HepG2 (cell line): ENCODE data around the gene SNRNP200. TPM values are rescaled to one million over a fixed set of nuclear protein-coding genes. Genes with fewer than 3 reads are reported as not detected.

Experiments
- ATAC-seq: fragments of 200-7000 bp; cut with Tn5 transposase; 3 replicates; pipeline ENCODE4 v1.9.1; 2020; ENCODE audit warnings: mild to moderate bottlenecking, moderate library complexity
- BruUV-seq: library from RNA; stranded (reverse); fragments of 400-500 nt; replicated peaks from 2 replicates; lab custom pipeline; 2021; lab: Mats Ljungman, UMichigan
- CTCF ChIA-PET: fragments of 300-600 bp; formaldehyde crosslinking; extraction: SDS; loops from one replicate; lab custom pipeline; 2021; ENCODE audit warnings: low total read pairs, inconsistent platforms, low intra/inter-chr PET ratio; lab: Yijun Ruan, JAX
- POLR2A ChIA-PET: fragments of 350-600 bp; sonication (Branson Sonifier 250); formaldehyde crosslinking; loops from one replicate; lab custom pipeline; 2020; ENCODE audit warnings: antibody characterized with exemption, inconsistent platforms; lab: Yijun Ruan, JAX
- DNase-seq: peaks from one replicate; pipeline ENCODE4 v3.0.0-alpha.2; 2015; ENCODE audit warnings: low spot score
- FAIRE-seq: peaks from 3 replicates; lab custom pipeline; 2011; peaks lifted over from hg19 to GRCh38; lab: Jason Lieb, UNC
- H2AFZ ChIP-seq: one replicate; pipeline ENCODE4 v1.6.1; 2011; ENCODE audit warnings: low read length, inconsistent platforms
- H3K27ac ChIP-seq: fragments of 300-600 bp; 3 replicates; pipeline ENCODE4 v1.8.0; 2011; ENCODE audit warnings: mixed run types, mild to moderate bottlenecking, mixed read lengths, low read length, inconsistent platforms; ENCODE audit not compliant: insufficient read depth; ENCODE audit errors: extremely low read length
- H3K27me3 ChIP-seq, 2 experiments: fragments of 200-600 bp in 1 of 2; 2 replicates in 1 of 2; 3 replicates in 1 of 2; pipeline versions ENCODE4 v1.6.0 to v1.8.0; 2011; ENCODE audit warnings: low read length in 2 of 2, mild to moderate bottlenecking in 2 of 2, moderate library complexity in 2 of 2, inconsistent platforms in 1 of 2; ENCODE audit not compliant: insufficient read depth in 2 of 2, control insufficient read depth in 1 of 2
- H3K36me3 ChIP-seq, 2 experiments: fragments of 200-600 bp in 1 of 2; replicated peaks in 1 of 2; 2 replicates in 1 of 2; 3 replicates in 1 of 2; pipeline versions ENCODE4 v1.5.1 to v1.8.0; 2011; ENCODE audit warnings: low read length in 2 of 2, inconsistent platforms in 1 of 2; ENCODE audit not compliant: insufficient read depth in 2 of 2, control insufficient read depth in 1 of 2
- H3K4me1 ChIP-seq: 2 replicates; pipeline ENCODE4 v1.5.1; 2012; ENCODE audit warnings: low read length, inconsistent platforms; ENCODE audit not compliant: insufficient read depth
- H3K4me2 ChIP-seq: 2 replicates; pipeline ENCODE4 v1.6.0; 2011; ENCODE audit warnings: low read depth, low read length, inconsistent platforms
- H3K4me3 ChIP-seq, 3 experiments: fragments of 200-600 bp in 1 of 3; sonication (generic), shearing (Covaris generic) in 1 of 3; replicated peaks in 1 of 3; 2 replicates each; pipeline ENCODE4 v1.5.1; 2011 to 2016; ENCODE audit warnings: low read length in 3 of 3, inconsistent platforms in 2 of 3, low read depth in 2 of 3, mild to moderate bottlenecking in 2 of 3, control low read depth in 1 of 3, mixed read lengths in 1 of 3; ENCODE audit not compliant: insufficient read depth in 1 of 3
- H3K79me2 ChIP-seq: one replicate; pipeline ENCODE4 v1.6.1; 2011; ENCODE audit warnings: low read length, inconsistent platforms; ENCODE audit not compliant: insufficient read depth
- H3K9ac ChIP-seq: 2 replicates; pipeline ENCODE4 v1.6.0; 2011; ENCODE audit warnings: mild to moderate bottlenecking, low read depth, low read length, inconsistent platforms; ENCODE audit not compliant: insufficient read depth
- H3K9me3 ChIP-seq: 2 replicates; pipeline ENCODE4 v1.5.1; 2012; ENCODE audit warnings: mild to moderate bottlenecking, low read length
- H4K20me1 ChIP-seq: 2 replicates; pipeline ENCODE4 v1.6.0; 2011; ENCODE audit warnings: inconsistent platforms, mild to moderate bottlenecking, low read length, moderate library complexity; ENCODE audit not compliant: insufficient read depth
- ARHGAP35 ChIP-seq: sonication (generic); formaldehyde crosslinking; IDR thresholded peaks from 2 replicates; pipeline ENCODE4 v1.9.0; 2022; ENCODE audit warnings: mild to moderate bottlenecking, inconsistent platforms, moderate library complexity, missing genetic modification reagents, borderline replicate concordance
- ARID2 ChIP-seq: sonication (generic); formaldehyde crosslinking; IDR thresholded peaks from 2 replicates; pipeline ENCODE4 v1.8.1; 2022; ENCODE audit warnings: mild to moderate bottlenecking, missing genetic modification reagents, borderline replicate concordance
- GTF3A ChIP-seq: sonication (generic); formaldehyde crosslinking; conservative IDR thresholded peaks from 2 replicates; pipeline ENCODE4 v1.4.0; 2020; ENCODE audit warnings: mild to moderate bottlenecking, missing genetic modification reagents
- MED1 ChIP-seq: sonication (generic); formaldehyde crosslinking; IDR thresholded peaks from 2 replicates; pipeline ENCODE4 v1.4.0; 2020; ENCODE audit warnings: missing genetic modification reagents
- RAD21 ChIP-seq: fragments of 450-650 bp; formaldehyde crosslinking; IDR thresholded peaks from 2 replicates; pipeline ENCODE4 v1.5.0; 2020; ENCODE audit warnings: mild to moderate bottlenecking
- SMC3 ChIP-seq: IDR thresholded peaks from 2 replicates; pipeline ENCODE4 v1.6.1; 2011; ENCODE audit warnings: low read length, improper control_type of control experiment
- STAG1 ChIP-seq: sonication (generic); formaldehyde crosslinking; IDR thresholded peaks from 2 replicates; pipeline ENCODE4 v1.4.0; 2020; ENCODE audit warnings: missing genetic modification reagents
- TP53 ChIP-seq: sonication (generic); formaldehyde crosslinking; conservative IDR thresholded peaks from 2 replicates; pipeline ENCODE4 v1.4.0; 2020; ENCODE audit warnings: missing genetic modification reagents
- ZC3H4 ChIP-seq: sonication (generic); formaldehyde crosslinking; IDR thresholded peaks from 2 replicates; pipeline ENCODE4 v1.4.0; 2020; ENCODE audit warnings: missing genetic modification reagents, borderline replicate concordance
- ZNF232 ChIP-seq: sonication (generic); formaldehyde crosslinking; IDR thresholded peaks from 2 replicates; pipeline ENCODE4 v1.4.0; 2020; ENCODE audit warnings: missing genetic modification reagents, borderline replicate concordance
- ZNF44 ChIP-seq: sonication (generic); formaldehyde crosslinking; IDR thresholded peaks from 2 replicates; pipeline ENCODE4 v1.5.1; 2020; ENCODE audit warnings: mild to moderate bottlenecking, missing genetic modification reagents
- ZNF484 ChIP-seq: sonication (generic); formaldehyde crosslinking; IDR thresholded peaks from 2 replicates; pipeline ENCODE4 v1.5.1; 2020; ENCODE audit warnings: mild to moderate bottlenecking, low read depth, missing genetic modification reagents, borderline replicate concordance
- ZNF781 ChIP-seq: sonication (generic); formaldehyde crosslinking; IDR thresholded peaks from 2 replicates; pipeline ENCODE4 v1.5.1; 2020; ENCODE audit warnings: borderline replicate concordance, mild to moderate bottlenecking, missing genetic modification reagents; ENCODE audit errors: not compliant biosample characterization
- WGBS: methylation state at CpG from one replicate; pipeline ENCODE4 v1.1.6; 2017; ENCODE audit warnings: low lambda C conversion rate; 5-methylcytosine and 5-hydroxymethylcytosine counted together
- in situ Hi-C: cut with HindIII; loops from 2 replicates; pipeline ENCODE4 v1.10.0; 2017; ENCODE audit warnings: low pct_unique_long_range_greater_than_20kb; ENCODE audit not compliant: extremely low pct_ligation_motif_present
- intact Hi-C: fragments of 100-400 bp; cut with micrococcal nuclease; formaldehyde crosslinking; loops from one replicate; pipeline ENCODE4 v1.10.0; 2022; ENCODE audit not compliant: unreplicated experiment
- polyA plus RNA-seq, 8 experiments: library from polyadenylated mRNA; depleted of rRNA in 3 of 8; stranded (reverse) in 7 of 8; unstranded in 1 of 8; fragments of >200 nt; fragmentation: Illumina TruSeq in 4 of 8; extraction: Trizol in 4 of 8; gene quantifications; 2 replicates each; pipeline versions ENCODE4 v1.2.1 to v1.2.3, GENCODE V29; 2011 to 2016; ENCODE audit warnings: low read depth in 4 of 8, missing spikeins in 1 of 8, mixed read lengths in 1 of 8; ENCODE audit not compliant: insufficient read depth in 1 of 8
- total RNA-seq, 5 experiments: library from RNA; depleted of rRNA; stranded (reverse); fragments of >200 nt; fragmentation: Illumina TruSeq; extraction: Trizol; gene quantifications; 2 replicates each; pipeline ENCODE4 v1.2.3, GENCODE V29; 2016; ENCODE audit warnings: low read depth in 1 of 5
- TF ChIP-seq, protein P1 (sequence below): sonication (generic); formaldehyde crosslinking; conservative IDR thresholded peaks from 2 replicates; pipeline ENCODE4 v1.4.0; 2020; ENCODE audit warnings: missing genetic modification reagents
- TF ChIP-seq, protein P2 (sequence below): sonication (generic); formaldehyde crosslinking; IDR thresholded peaks from 2 replicates; pipeline ENCODE4 v1.5.0; 2020; ENCODE audit warnings: mild to moderate bottlenecking, missing genetic modification reagents, moderate library complexity

Gene SNRNP200
- total and polyA plus RNA-seq, 2 of the 13 experiments (the other 11 are each of a cell fraction or from before 2014, with no cell fraction given), result 99.0 to 232 TPM

DNA sequence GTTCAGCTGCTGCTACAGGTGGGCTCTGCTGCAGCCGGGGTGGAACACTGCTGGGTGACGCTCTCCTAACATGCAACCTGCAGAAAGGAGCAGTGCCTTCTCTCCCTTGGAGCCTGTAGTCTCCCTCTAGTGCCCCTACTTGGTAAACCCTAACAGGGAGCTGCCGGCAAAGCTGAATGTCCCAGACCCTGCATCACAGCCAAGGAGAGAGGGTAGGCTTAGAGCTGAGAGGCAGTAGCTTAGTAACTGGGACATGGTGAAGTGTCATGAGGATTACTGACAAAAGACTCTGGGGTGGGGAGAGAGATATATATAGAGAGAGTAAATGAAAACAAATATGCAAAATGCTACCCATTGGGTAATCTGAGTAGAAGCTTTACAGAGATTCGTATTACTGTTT is 40.1 kb upstream of the SNRNP200 start:
- Histone ChIP-seq H3K9ac (no peak overlapping the region), H3K4me1 (peaks cover 19% of the 10 kb centered on the region; the same call in 1 of the 2 replicates), H3K9me3 (no peaks in the 10 kb centered on the region), H3K4me2 (no peak overlapping the region), H3K79me2 (peaks cover 14% of the 10 kb centered on the region), H3K4me3 (no peak overlapping the region), H3K27ac (no peak overlapping the region), H4K20me1 (no peaks in the 10 kb centered on the region), H3K27me3 (no peaks in the 10 kb centered on the region), H2AFZ (no peak overlapping the region)
- no TSS peak for BruUV-seq
- ATAC-seq (peak; percentile 88), DNase-seq (peak; percentile 30), FAIRE-seq (peak; percentile 40)
- CTCF ChIA-PET, result no interaction called here
- POLR2A ChIA-PET, result interaction anchor here (0.8 kb wide), 1 partner anchor 24 kb away, joined by 3 read pairs; no protein-coding TSS in a partner anchor
- 96% methylated on average over 4 of the region's 4 CpGs for WGBS
- intact Hi-C loops (no loop called here), in situ Hi-C loops (no loop called here)
- no peak for TF ChIP-seq ZNF484 (CRISPR knock-in tag)
- TF ChIP-seq, protein P1, sequence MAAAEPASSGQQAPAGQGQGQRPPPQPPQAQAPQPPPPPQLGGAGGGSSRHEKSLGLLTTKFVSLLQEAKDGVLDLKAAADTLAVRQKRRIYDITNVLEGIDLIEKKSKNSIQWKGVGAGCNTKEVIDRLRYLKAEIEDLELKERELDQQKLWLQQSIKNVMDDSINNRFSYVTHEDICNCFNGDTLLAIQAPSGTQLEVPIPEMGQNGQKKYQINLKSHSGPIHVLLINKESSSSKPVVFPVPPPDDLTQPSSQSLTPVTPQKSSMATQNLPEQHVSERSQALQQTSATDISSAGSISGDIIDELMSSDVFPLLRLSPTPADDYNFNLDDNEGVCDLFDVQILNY (CRISPR knock-in tag), result no peak
- TF ChIP-seq, protein P2, sequence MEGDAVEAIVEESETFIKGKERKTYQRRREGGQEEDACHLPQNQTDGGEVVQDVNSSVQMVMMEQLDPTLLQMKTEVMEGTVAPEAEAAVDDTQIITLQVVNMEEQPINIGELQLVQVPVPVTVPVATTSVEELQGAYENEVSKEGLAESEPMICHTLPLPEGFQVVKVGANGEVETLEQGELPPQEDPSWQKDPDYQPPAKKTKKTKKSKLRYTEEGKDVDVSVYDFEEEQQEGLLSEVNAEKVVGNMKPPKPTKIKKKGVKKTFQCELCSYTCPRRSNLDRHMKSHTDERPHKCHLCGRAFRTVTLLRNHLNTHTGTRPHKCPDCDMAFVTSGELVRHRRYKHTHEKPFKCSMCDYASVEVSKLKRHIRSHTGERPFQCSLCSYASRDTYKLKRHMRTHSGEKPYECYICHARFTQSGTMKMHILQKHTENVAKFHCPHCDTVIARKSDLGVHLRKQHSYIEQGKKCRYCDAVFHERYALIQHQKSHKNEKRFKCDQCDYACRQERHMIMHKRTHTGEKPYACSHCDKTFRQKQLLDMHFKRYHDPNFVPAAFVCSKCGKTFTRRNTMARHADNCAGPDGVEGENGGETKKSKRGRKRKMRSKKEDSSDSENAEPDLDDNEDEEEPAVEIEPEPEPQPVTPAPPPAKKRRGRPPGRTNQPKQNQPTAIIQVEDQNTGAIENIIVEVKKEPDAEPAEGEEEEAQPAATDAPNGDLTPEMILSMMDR (CRISPR knock-in tag), result peak; percentile 35
- no peak for TF ChIP-seq ARHGAP35 (CRISPR knock-in tag)
- TF ChIP-seq STAG1 (CRISPR knock-in tag), result peak; percentile 38
- no peak for TF ChIP-seq ZNF781 (CRISPR knock-in tag)
- no peak for TF ChIP-seq MED1 (CRISPR knock-in tag)
- TF ChIP-seq GTF3A (CRISPR knock-in tag), result no peak
- TF ChIP-seq ZNF44 (CRISPR knock-in tag), result no peak
- peak; percentile 24; the same call in 1 of the 2 replicates for TF ChIP-seq SMC3
- TF ChIP-seq ARID2 (CRISPR knock-in tag), result no peak
- no peak for TF ChIP-seq TP53 (CRISPR knock-in tag)
- TF ChIP-seq ZC3H4 (CRISPR knock-in tag), result no peak
- TF ChIP-seq RAD21 (CRISPR knock-in tag), result peak; percentile 57
- no peak for TF ChIP-seq ZNF232 (CRISPR knock-in tag)
- TF ChIP-seq, all 625 proteins: peak for 4
- H3K36me3 ChIP-seq, result peaks cover 38 to 89% of the 10 kb centered on the region in 2 experiments
